Vagina (tissue), 2 donors: Measurements from ENCODE around the gene IL36B. TPM values are rescaled to one million over a fixed set of nuclear protein-coding genes. Genes with fewer than 3 reads are reported as not detected.

Experiments used
- DNase-seq, 2 donors: peaks; one replicate each; pipeline ENCODE4 v3.0.0-alpha.2; 2017; ENCODE audit errors: extremely low spot score in 2 of 2
- H3K27ac ChIP-seq: fragments of 200-600 bp; sonication (generic); one replicate; pipeline ENCODE4 v1.5.1; 2019
- H3K27me3 ChIP-seq: fragments of 200-600 bp; sonication (generic); one replicate; pipeline ENCODE4 v1.5.1; 2019
- H3K36me3 ChIP-seq, 2 donors: fragments of 200-600 bp; sonication (generic); one replicate each; pipeline ENCODE4 v1.5.1; 2017 to 2019
- H3K4me1 ChIP-seq: fragments of 200-600 bp; sonication (generic); one replicate; pipeline ENCODE4 v1.5.1; 2019
- H3K4me3 ChIP-seq, 2 donors: fragments of 200-600 bp; sonication (generic); 1 replicate in 1 of 2; 2 replicates in 1 of 2; pipeline ENCODE4 v1.5.1; 2016 to 2019
- H3K9me3 ChIP-seq: fragments of 200-600 bp; sonication (generic); one replicate; pipeline ENCODE4 v1.5.1; 2019
- CTCF ChIP-seq, 3 experiments: fragments of 450-650 bp in 2 of 3; fragments of 200-600 bp in 1 of 3; sonication (generic) in 1 of 3; IDR thresholded peaks; one replicate each; pipeline ENCODE4 v1.5.1; 2017 to 2019; ENCODE audit warnings: antibody characterized with exemption in 3 of 3, mild to moderate bottlenecking in 2 of 3, moderate library complexity in 2 of 3
- POLR2A ChIP-seq, 2 donors: fragments of 450-650 bp; IDR thresholded peaks; one replicate each; pipeline ENCODE4 v1.6.1; 2017; ENCODE audit warnings: antibody characterized with exemption in 2 of 2, mild to moderate bottlenecking in 2 of 2, moderate library complexity in 2 of 2
- POLR2AphosphoS5 ChIP-seq, 2 donors: sonication (generic); formaldehyde crosslinking; IDR thresholded peaks; one replicate each; pipeline ENCODE4 v1.9.0; 2017; ENCODE audit warnings: antibody characterized with exemption in 2 of 2, mild to moderate bottlenecking in 2 of 2, low read depth in 1 of 2; ENCODE audit not compliant: insufficient read depth in 1 of 2
- intact Hi-C: fragments of 100-400 bp; cut with DNase I; formaldehyde crosslinking; loops from one replicate; pipeline ENCODE4 v1.15.1; 2023
- small RNA-seq: library from RNA; depleted of rRNA; stranded (forward); fragments of <200 nt; gene quantifications from one replicate; pipeline ENCODE3, GENCODE V24; 2016
- total RNA-seq: library from RNA; depleted of rRNA; stranded (reverse); fragments of >200 nt; gene quantifications from one replicate; pipeline ENCODE4 v1.2.3, GENCODE V29; 2016

The IL36B gene
- total RNA-seq, 1 donor from 2014 or later = not detected

DNA sequence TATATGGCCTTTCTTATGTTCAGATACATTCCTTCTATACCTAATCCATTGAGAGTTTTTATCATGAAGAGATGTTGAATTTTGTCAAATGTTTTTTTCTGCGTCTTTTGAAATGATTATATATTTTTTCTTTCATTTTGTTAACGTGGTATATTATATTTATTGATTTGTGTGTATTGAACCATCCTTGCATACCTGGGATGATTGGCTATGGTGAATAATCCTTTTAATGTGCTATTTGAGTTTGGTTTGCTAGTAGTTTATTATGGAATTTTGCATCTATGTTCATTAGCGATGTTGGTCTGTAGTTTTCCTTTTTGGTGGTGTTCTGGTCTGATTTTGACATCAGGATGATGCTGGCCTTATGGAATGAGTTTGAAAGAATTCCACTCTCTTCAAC, 63.1 kb downstream of the IL36B start:
- TF ChIP-seq POLR2A (IDR thresholded peaks at IDR 0.05) (no peak), CTCF (IDR thresholded peaks at IDR 0.05) (no peak), POLR2AphosphoS5 (IDR thresholded peaks at IDR 0.05; ENCODE audit: insufficient read depth in 1 of 2, low read depth in 1 of 2) (no peak)
- no peaks in the 10 kb centered on the region for H3K36me3 ChIP-seq
- no peak overlapping the region for H3K27ac ChIP-seq
- H3K4me3 ChIP-seq = no peak overlapping the region
- H3K4me1 ChIP-seq = no peaks in the 10 kb centered on the region
- no peaks in the 10 kb centered on the region for H3K27me3 ChIP-seq
- intact Hi-C loops = no loop called here
- H3K9me3 ChIP-seq = no peaks in the 10 kb centered on the region
- DNase-seq = no peak

DNA sequence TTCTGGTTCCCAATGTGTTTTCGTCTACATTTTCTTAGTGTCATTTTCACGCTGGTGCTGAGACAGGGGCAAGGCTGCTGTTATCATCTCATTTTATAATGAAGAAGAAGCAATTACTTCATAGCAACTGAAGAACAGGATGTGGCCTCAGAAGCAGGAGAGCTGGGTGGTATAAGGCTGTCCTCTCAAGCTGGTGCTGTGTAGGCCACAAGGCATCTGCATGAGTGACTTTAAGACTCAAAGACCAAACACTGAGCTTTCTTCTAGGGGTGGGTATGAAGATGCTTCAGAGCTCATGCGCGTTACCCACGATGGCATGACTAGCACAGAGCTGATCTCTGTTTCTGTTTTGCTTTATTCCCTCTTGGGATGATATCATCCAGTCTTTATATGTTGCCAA, 67.6 kb downstream of the IL36B start:
- DNase-seq = no peak
- no peaks in the 10 kb centered on the region for H3K4me1 ChIP-seq
- intact Hi-C loops = no loop called here
- no peaks in the 10 kb centered on the region for H3K9me3 ChIP-seq
- H3K27ac ChIP-seq = no peak overlapping the region
- no peaks in the 10 kb centered on the region for H3K27me3 ChIP-seq
- no peaks in the 10 kb centered on the region for H3K36me3 ChIP-seq
- H3K4me3 ChIP-seq = no peak overlapping the region
- no peak for TF ChIP-seq POLR2AphosphoS5 (IDR thresholded peaks at IDR 0.05; ENCODE audit: insufficient read depth in 1 of 2, low read depth in 1 of 2)
- TF ChIP-seq POLR2A (IDR thresholded peaks at IDR 0.05) = no peak
- TF ChIP-seq CTCF (IDR thresholded peaks at IDR 0.05) = no peak

DNA sequence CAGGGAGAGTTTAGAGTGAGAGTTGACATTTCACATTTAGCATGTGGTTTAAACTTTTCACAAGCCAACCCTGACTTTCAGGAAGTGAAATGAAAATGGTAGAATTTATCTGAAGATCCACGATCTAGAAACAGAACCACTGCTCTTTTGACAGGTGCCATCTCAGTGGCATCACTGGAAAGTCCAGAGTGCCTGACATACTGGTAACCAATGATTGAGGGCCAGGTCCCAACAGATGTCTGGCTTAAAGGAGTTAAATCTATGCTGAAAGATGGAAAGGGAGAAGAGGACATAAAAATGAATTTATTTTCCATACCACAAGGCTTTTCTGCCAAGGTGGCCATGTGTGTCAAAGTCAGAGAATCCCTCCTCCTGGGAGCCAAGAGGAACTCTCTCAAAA, 72.1 kb downstream of the IL36B start:
- no peak overlapping the region for H3K27ac ChIP-seq
- no peak overlapping the region for H3K4me3 ChIP-seq
- intact Hi-C loops = no loop called here
- no peaks in the 10 kb centered on the region for H3K27me3 ChIP-seq
- H3K9me3 ChIP-seq = no peaks in the 10 kb centered on the region
- DNase-seq = no peak
- no peaks in the 10 kb centered on the region for H3K36me3 ChIP-seq
- TF ChIP-seq CTCF (IDR thresholded peaks at IDR 0.05) (no peak), POLR2AphosphoS5 (IDR thresholded peaks at IDR 0.05; ENCODE audit: insufficient read depth in 1 of 2, low read depth in 1 of 2) (no peak), POLR2A (IDR thresholded peaks at IDR 0.05) (no peak)
- H3K4me1 ChIP-seq = no peaks in the 10 kb centered on the region

GRCh38 chr2:112979731-112980130, 72.9 kb downstream of the IL36B start:
- TF ChIP-seq POLR2AphosphoS5 (IDR thresholded peaks at IDR 0.05; ENCODE audit: insufficient read depth in 1 of 2, low read depth in 1 of 2) (no peak), CTCF (IDR thresholded peaks at IDR 0.05) (no peak), POLR2A (IDR thresholded peaks at IDR 0.05) (no peak)

GRCh38 chr2:112977559-112978056, 75.1 kb downstream of the IL36B start, which contains the start of gene IL36G:
TSS of gene IL36G (plus strand) at chr2:112978006. CDS start at chr2:112978639, 633 bp downstream.
- H3K9me3 ChIP-seq = no peaks in the 10 kb centered on the region
- no peak for TF ChIP-seq CTCF (IDR thresholded peaks at IDR 0.05)
- no peaks in the 10 kb centered on the region for H3K4me1 ChIP-seq

More at GRCh38 chr2:112979731-112980130, 72.9 kb downstream of the IL36B start:
- no peak overlapping the region for H3K27ac ChIP-seq
- H3K9me3 ChIP-seq = no peaks in the 10 kb centered on the region
- no peaks in the 10 kb centered on the region for H3K27me3 ChIP-seq
- H3K4me3 ChIP-seq = no peak overlapping the region
- DNase-seq = no peak
- no peaks in the 10 kb centered on the region for H3K36me3 ChIP-seq
- intact Hi-C loops = no loop called here
- H3K4me1 ChIP-seq = no peaks in the 10 kb centered on the region

More at GRCh38 chr2:112977559-112978056, 75.1 kb downstream of the IL36B start, which contains the start of gene IL36G:
- intact Hi-C loops = no loop called here
- Histone ChIP-seq H3K4me3 (no peak within 1 kb of the TSS), H3K36me3 (no peaks in the 10 kb centered on the region), H3K27ac (no peak within 1 kb of the TSS), H3K27me3 (no peaks in the 10 kb centered on the region)
- DNase-seq = no peak

Small RNA genes within 50 kb of the gene (small RNA-seq; reads per million reads assigned to genes)
- gene HMGN2P23 (not detected), gene RNU6-1180P (not detected)

Other genes with a start within 250 kb of the IL36B start
- 2.5 TPM for gene IL1B, start 216.1 kb downstream of the IL36B start, total RNA-seq
- not detected for gene IL37, start 141.7 kb downstream of the IL36B start, total RNA-seq
- gene IL36G, start 74.9 kb downstream of the IL36B start, total RNA-seq = not detected
- 2.7 TPM for gene IL36A, start 47.4 kb downstream of the IL36B start, total RNA-seq
- 0.25 TPM for gene IL36RN, start 6.3 kb upstream of the IL36B start, total RNA-seq
- not detected for gene IL1F10, start 15.1 kb upstream of the IL36B start, total RNA-seq
- gene IL1RN, start 74.7 kb upstream of the IL36B start, total RNA-seq = 253 TPM
- gene PSD4, start 121.1 kb upstream of the IL36B start, total RNA-seq = 39.0 TPM
- gene PAX8, start 226.1 kb upstream of the IL36B start, total RNA-seq = 1.7 TPM